Measurements from ENCODE around the gene CCNY. TPM values are rescaled to one million over a fixed set of nuclear protein-coding genes. Genes with fewer than 3 reads are reported as not detected.

Gene CCNY
- total RNA-seq, 3 donors from 2014 or later (not counting 1 experiment from before 2014, with no cell fraction given), result 71.0 to 87.2 (median 74.3) TPM

- Mint-ChIP-seq H3K4me1 (peaks cover 5 to 29% of the 10 kb centered on the region in 2 donors), H3K27me3 (ENCODE audit: low read depth in 2 of 2) (no peaks in the 10 kb centered on the region), H3K36me3 (no peaks in the 10 kb centered on the region), H3K9me3 (no peaks in the 10 kb centered on the region), H3K4me3 (no peak overlapping the region), H3K27ac (no peak overlapping the region)
- 96% methylated on average over 5 of the region's 5 CpGs for WGBS (ENCODE audit: insufficient coverage)
- H3K9me3 ChIP-seq (ENCODE audit: control insufficient read depth, insufficient read depth, low read length), result no peaks in the 10 kb centered on the region
- DNase-seq, result no peak
- no peak overlapping the region for H3K4me3 ChIP-seq (ENCODE audit: low read length)
- H3K36me3 ChIP-seq (ENCODE audit: control insufficient read depth, insufficient read depth, low read length), result peaks cover 4% of the 10 kb centered on the region
- no peak for ATAC-seq
- no peaks in the 10 kb centered on the region for H3K27me3 ChIP-seq (ENCODE audit: control insufficient read depth, insufficient read depth, low read length)
- TF ChIP-seq, protein P1, sequence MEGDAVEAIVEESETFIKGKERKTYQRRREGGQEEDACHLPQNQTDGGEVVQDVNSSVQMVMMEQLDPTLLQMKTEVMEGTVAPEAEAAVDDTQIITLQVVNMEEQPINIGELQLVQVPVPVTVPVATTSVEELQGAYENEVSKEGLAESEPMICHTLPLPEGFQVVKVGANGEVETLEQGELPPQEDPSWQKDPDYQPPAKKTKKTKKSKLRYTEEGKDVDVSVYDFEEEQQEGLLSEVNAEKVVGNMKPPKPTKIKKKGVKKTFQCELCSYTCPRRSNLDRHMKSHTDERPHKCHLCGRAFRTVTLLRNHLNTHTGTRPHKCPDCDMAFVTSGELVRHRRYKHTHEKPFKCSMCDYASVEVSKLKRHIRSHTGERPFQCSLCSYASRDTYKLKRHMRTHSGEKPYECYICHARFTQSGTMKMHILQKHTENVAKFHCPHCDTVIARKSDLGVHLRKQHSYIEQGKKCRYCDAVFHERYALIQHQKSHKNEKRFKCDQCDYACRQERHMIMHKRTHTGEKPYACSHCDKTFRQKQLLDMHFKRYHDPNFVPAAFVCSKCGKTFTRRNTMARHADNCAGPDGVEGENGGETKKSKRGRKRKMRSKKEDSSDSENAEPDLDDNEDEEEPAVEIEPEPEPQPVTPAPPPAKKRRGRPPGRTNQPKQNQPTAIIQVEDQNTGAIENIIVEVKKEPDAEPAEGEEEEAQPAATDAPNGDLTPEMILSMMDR (IDR thresholded peaks at IDR 0.05), result no peak
- intact Hi-C loops (cut with micrococcal nuclease), result loop anchor here (2.0 kb wide), 1 partner anchor 441 kb away; no protein-coding TSS in a partner anchor
- H3K27ac ChIP-seq (ENCODE audit: low read length), result no peak overlapping the region
- H3K4me1 ChIP-seq (ENCODE audit: control insufficient read depth, insufficient read depth, low read length), result peaks cover 8% of the 10 kb centered on the region
These were observed 225.4 kb downstream of the CCNY start for GRCh38 chr10:35561715-35562114.

DNA sequence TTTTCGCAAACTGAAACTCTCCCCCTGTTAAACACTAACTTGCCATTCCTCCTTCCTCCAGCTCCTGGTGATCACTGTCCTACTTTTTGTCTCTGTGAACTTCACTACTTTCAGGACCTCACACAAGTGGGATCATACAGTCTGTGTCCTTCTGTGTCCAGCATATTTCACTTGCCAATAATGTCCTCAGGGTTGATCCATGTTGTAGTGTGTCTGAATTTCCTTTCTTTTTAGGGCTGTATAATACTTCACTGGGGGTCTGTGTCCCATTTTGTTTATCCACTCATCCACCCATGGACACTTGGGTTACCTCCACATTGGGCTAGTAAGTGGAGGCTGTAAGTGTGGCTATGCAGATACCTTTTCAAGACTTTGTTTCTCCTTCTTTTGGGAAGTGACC, 226.1 kb downstream of the CCNY start:
- no peak overlapping the region for H3K4me3 Mint-ChIP-seq
- no peak overlapping the region for H3K4me3 ChIP-seq (ENCODE audit: low read length)
- no peaks in the 10 kb centered on the region for H3K9me3 ChIP-seq (ENCODE audit: control insufficient read depth, insufficient read depth, low read length)
- peaks cover 8% of the 10 kb centered on the region for H3K4me1 ChIP-seq (ENCODE audit: control insufficient read depth, insufficient read depth, low read length)
- no peak overlapping the region for H3K27ac Mint-ChIP-seq
- H3K36me3 ChIP-seq (ENCODE audit: control insufficient read depth, insufficient read depth, low read length), result peaks cover 11% of the 10 kb centered on the region
- H3K27ac ChIP-seq (ENCODE audit: low read length), result no peak overlapping the region
- WGBS (ENCODE audit: insufficient coverage), result 97% methylated on average over 1 of the region's 1 CpG
- no peaks in the 10 kb centered on the region for H3K27me3 ChIP-seq (ENCODE audit: control insufficient read depth, insufficient read depth, low read length)
- intact Hi-C loops (cut with micrococcal nuclease), result loop anchor here (2.0 kb wide), 1 partner anchor 442 kb away; no protein-coding TSS in a partner anchor
- H3K9me3 Mint-ChIP-seq, result no peaks in the 10 kb centered on the region
- no peaks in the 10 kb centered on the region for H3K27me3 Mint-ChIP-seq (ENCODE audit: low read depth in 2 of 2)
- no peaks in the 10 kb centered on the region for H3K36me3 Mint-ChIP-seq
- DNase-seq (no peak), ATAC-seq (no peak)
- peaks cover 5 to 29% of the 10 kb centered on the region in 2 donors for H3K4me1 Mint-ChIP-seq
- TF ChIP-seq, protein P1 (IDR thresholded peaks at IDR 0.05), result no peak

- Mint-ChIP-seq H3K27me3 (ENCODE audit: low read depth in 2 of 2) (no peaks in the 10 kb centered on the region), H3K4me3 (no peak overlapping the region), H3K27ac (no peak overlapping the region), H3K36me3 (no peaks in the 10 kb centered on the region), H3K9me3 (no peaks in the 10 kb centered on the region), H3K4me1 (peaks cover 5 to 22% of the 10 kb centered on the region in 2 donors)
- intact Hi-C loops (cut with micrococcal nuclease), result loop anchor here (2.0 kb wide), 1 partner anchor 443 kb away; no protein-coding TSS in a partner anchor
- no peaks in the 10 kb centered on the region for H3K27me3 ChIP-seq (ENCODE audit: control insufficient read depth, insufficient read depth, low read length)
- ATAC-seq (peak; percentile 61 to 78 (median 67)), DNase-seq (peak; percentile 23 to 72)
- no peak overlapping the region for H3K27ac ChIP-seq (ENCODE audit: low read length)
- no peak overlapping the region for H3K4me3 ChIP-seq (ENCODE audit: low read length)
- TF ChIP-seq, protein P1 (IDR thresholded peaks at IDR 0.05), result peak; percentile 95
- H3K9me3 ChIP-seq (ENCODE audit: control insufficient read depth, insufficient read depth, low read length), result no peaks in the 10 kb centered on the region
- peaks cover 18% of the 10 kb centered on the region for H3K36me3 ChIP-seq (ENCODE audit: control insufficient read depth, insufficient read depth, low read length)
- WGBS (ENCODE audit: insufficient coverage), result 54% methylated on average over 13 of the region's 13 CpGs
- H3K4me1 ChIP-seq (ENCODE audit: control insufficient read depth, insufficient read depth, low read length), result peaks cover 8% of the 10 kb centered on the region
These were observed 227.1 kb downstream of the CCNY start for GRCh38 chr10:35563261-35563891.
